ENCODE results near the gene PHLPP1.

Gene PHLPP1

GRCh38 chr18:63025251-63026090 is 310.1 kb downstream of the PHLPP1 start:
- H3K9me3 ChIP-seq (ENCODE audit: control insufficient read depth, insufficient read depth, low read depth, low read length) = no peaks in the 10 kb centered on the region
- H3K27ac ChIP-seq (ENCODE audit: extremely low read depth, low read depth, low read length) = no peak overlapping the region
- no peaks in the 10 kb centered on the region for H3K4me1 ChIP-seq (ENCODE audit: control insufficient read depth, insufficient read depth, low read length)
- no peaks in the 10 kb centered on the region for H3K36me3 ChIP-seq (ENCODE audit: control insufficient read depth in 2 of 2, insufficient read depth in 1 of 2, low read length in 2 of 2)
- H3K4me3 ChIP-seq (ENCODE audit: low read depth, low read length) = no peak overlapping the region
- ChIA-PET CTCF (interaction anchor here (0.6 to 4.3 kb wide), 22 partner anchors 10 to 1932 kb away, joined by 3 to 25 read pairs (median 4); partner anchors contain the start of gene BCL2), POLR2A (no interaction called here)
- TF ChIP-seq ZNF548 (tag by site-specific recombination; IDR thresholded peaks at IDR 0.05) (no peak), HOXA7 (CRISPR knock-in tag; IDR thresholded peaks at IDR 0.05; ENCODE audit: borderline replicate concordance) (no peak), ZNF660 (tag by site-specific recombination; IDR thresholded peaks at IDR 0.05) (peak; percentile 71; the same call in 1 of the 2 replicates), BCL6B (tag by site-specific recombination; IDR thresholded peaks at IDR 0.05) (no peak), HOXD13 (CRISPR knock-in tag; IDR thresholded peaks at IDR 0.05; ENCODE audit: borderline replicate concordance) (no peak), CTCF (tag by site-specific recombination; IDR thresholded peaks at IDR 0.05) (0 out of 2 replicates have a peak, but pooled peaks have one; percentile 34), ZNF624 (tag by site-specific recombination; IDR thresholded peaks at IDR 0.05) (no peak), YY2 (tag by site-specific recombination; IDR thresholded peaks at IDR 0.05) (no peak), ZNF391 (tag by site-specific recombination; IDR thresholded peaks at IDR 0.05; ENCODE audit: borderline replicate concordance, low read depth) (no peak), ZNF24 (tag by site-specific recombination; IDR thresholded peaks at IDR 0.05) (no peak), ZNF654 (tag by site-specific recombination; IDR thresholded peaks at IDR 0.05; ENCODE audit: low read depth) (peak; percentile 63), ZNF302 (tag by site-specific recombination; IDR thresholded peaks at IDR 0.05; ENCODE audit: low read depth) (no peak), ZNF677 (tag by site-specific recombination; IDR thresholded peaks at IDR 0.05) (no peak), PRDM1 (tag by site-specific recombination; IDR thresholded peaks at IDR 0.05) (no peak), ZFHX2 (tag by site-specific recombination; conservative IDR thresholded peaks at IDR 0.05) (no peak), ZNF223 (tag by site-specific recombination; IDR thresholded peaks at IDR 0.05) (no peak), ZNF488 (tag by site-specific recombination; IDR thresholded peaks at IDR 0.05) (no peak), ZFP69B (tag by site-specific recombination; IDR thresholded peaks at IDR 0.05) (no peak), ZNF623 (tag by site-specific recombination; IDR thresholded peaks at IDR 0.05) (no peak), ZNF37A (tag by site-specific recombination; IDR thresholded peaks at IDR 0.05) (no peak), ZNF837 (tag by site-specific recombination; IDR thresholded peaks at IDR 0.05) (no peak), SALL2 (tag by site-specific recombination; IDR thresholded peaks at IDR 0.05; ENCODE audit: borderline replicate concordance) (no peak), ZNF600 (tag by site-specific recombination; IDR thresholded peaks at IDR 0.05) (no peak), ZNF596 (tag by site-specific recombination; IDR thresholded peaks at IDR 0.05) (no peak), ZNF571 (tag by site-specific recombination; IDR thresholded peaks at IDR 0.05) (no peak), ZNF791 (tag by site-specific recombination; IDR thresholded peaks at IDR 0.05) (no peak), ZNF518A (tag by site-specific recombination; conservative IDR thresholded peaks at IDR 0.05; ENCODE audit: low read depth) (no peak), ZNF549 (tag by site-specific recombination; IDR thresholded peaks at IDR 0.05) (no peak), ZNF555 (tag by site-specific recombination; conservative IDR thresholded peaks at IDR 0.05) (no peak), ZNF354C (tag by site-specific recombination; IDR thresholded peaks at IDR 0.05; ENCODE audit: borderline replicate concordance, low read depth) (no peak)
